Right atrium auricular region (tissue), 2 donors: ENCODE data around the gene PDXDC1. TPM values are rescaled to one million over a fixed set of nuclear protein-coding genes. Genes with fewer than 3 reads are reported as not detected.
"Not testable (repeated sequence)": the region's sequence is repeated elsewhere in the genome, so short reads cannot be mapped to it uniquely, and the experiment has no call there.

ENCODE experiments used
- DNase-seq: peaks from one replicate; pipeline ENCODE4 v3.0.0-alpha.2; 2019; ENCODE audit warnings: low spot score
- H3K27ac ChIP-seq, 2 donors: fragments of 200-600 bp; sonication (generic); 1 replicate in 1 of 2; 2 replicates in 1 of 2; pipeline ENCODE4 v1.5.1; 2016 to 2019
- H3K27me3 ChIP-seq, 2 donors: fragments of 200-600 bp; sonication (generic); one replicate each; pipeline versions ENCODE4 v1.5.1 to v1.6.0; 2017 to 2019
- H3K36me3 ChIP-seq: fragments of 200-600 bp; sonication (generic); one replicate; pipeline ENCODE4 v1.5.1; 2016
- H3K4me1 ChIP-seq, 2 donors: fragments of 200-600 bp; sonication (generic); one replicate each; pipeline versions ENCODE4 v1.5.1 to v1.6.0; 2017 to 2019
- H3K4me3 ChIP-seq, 2 donors: fragments of 200-600 bp; sonication (generic); 1 replicate in 1 of 2; 2 replicates in 1 of 2; pipeline ENCODE4 v1.5.1; 2017 to 2019; ENCODE audit warnings: mild to moderate bottlenecking in 1 of 2, moderate library complexity in 1 of 2
- H3K9me3 ChIP-seq, 2 donors: fragments of 200-600 bp; sonication (generic); one replicate each; pipeline ENCODE4 v1.5.1; 2019
- total RNA-seq, 2 donors: library from RNA; depleted of rRNA; stranded (reverse); fragments of >200 nt; gene quantifications; one replicate each; pipeline ENCODE4 v1.1.0, GENCODE V29; 2016
- TF ChIP-seq, protein P1 (sequence below), 2 donors: fragments of 200-600 bp; sonication (generic); IDR thresholded peaks; one replicate each; pipeline ENCODE4 v1.5.1; 2019; ENCODE audit warnings: antibody characterized with exemption in 2 of 2

The PDXDC1 gene
- total RNA-seq, 2 donors from 2014 or later: 50.4 to 60.8 TPM

DNA sequence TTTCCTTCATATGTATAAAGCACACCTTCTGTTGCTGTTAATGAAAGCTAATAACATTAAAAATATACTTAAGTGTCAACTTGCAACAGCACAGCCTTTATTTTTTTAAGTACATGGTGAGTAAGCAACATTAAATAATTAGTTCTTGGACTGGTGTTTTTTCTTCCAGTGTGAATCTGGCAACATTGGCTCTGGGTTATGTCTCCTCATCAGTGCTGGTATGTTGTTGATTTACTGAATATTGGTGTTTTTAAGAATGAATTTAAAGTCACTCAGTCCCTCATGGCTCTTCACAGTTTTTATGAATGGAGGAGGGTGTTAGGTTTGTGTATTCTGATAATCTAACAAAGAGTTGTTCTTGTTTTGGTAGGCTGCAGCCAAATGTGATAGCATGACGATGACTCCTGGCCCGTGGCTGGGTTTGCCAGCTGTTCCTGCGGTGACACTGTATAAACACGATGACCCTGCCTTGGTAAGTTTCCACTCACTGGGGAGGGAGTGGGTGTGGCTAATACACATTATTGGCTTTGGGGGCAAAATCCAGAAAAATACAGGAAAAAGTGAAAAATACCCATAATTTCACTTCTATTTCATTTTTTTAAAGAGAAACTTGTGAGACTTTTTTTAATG is 42.2 kb downstream of the PDXDC1 start:
- peak; percentile 82 for DNase-seq
- Histone ChIP-seq H3K27ac (peak overlapping the region; percentile 42 to 67), H3K36me3 (peaks cover 50% of the 10 kb centered on the region)

DNA sequence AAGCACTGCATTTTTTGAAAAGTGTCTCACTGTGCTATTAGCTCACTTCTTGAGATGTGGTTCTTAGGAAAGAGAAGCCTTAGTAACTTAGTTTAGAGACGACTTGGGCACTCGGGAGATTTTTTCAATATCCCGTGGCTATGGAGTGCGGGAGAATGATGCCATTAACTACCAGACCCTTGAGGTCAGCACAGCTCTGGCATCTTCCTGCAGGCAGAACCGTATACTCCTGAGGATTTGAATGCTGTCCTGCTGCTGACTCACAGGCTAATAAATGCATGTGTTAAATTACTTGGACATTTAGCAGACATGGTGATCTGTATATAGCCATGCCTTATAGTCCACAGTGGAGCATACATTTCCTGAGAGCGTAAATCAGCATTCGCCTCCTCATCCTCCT is 46.6 kb downstream of the PDXDC1 start:
- H3K4me3 ChIP-seq, H3K27me3 ChIP-seq, H3K4me1 ChIP-seq, H3K9me3 ChIP-seq, H3K27ac ChIP-seq: not testable (repeated sequence)
- peaks cover 61% of the 10 kb centered on the region for H3K36me3 ChIP-seq
- peak; percentile 21 for DNase-seq

More for the DNA sequence above, 42.2 kb downstream of the PDXDC1 start:
- not testable (repeated sequence) for H3K9me3 ChIP-seq, H3K4me3 ChIP-seq, H3K27me3 ChIP-seq
- H3K4me1 ChIP-seq: peaks cover 0 to 20% of the 10 kb centered on the region in 2 donors

DNA sequence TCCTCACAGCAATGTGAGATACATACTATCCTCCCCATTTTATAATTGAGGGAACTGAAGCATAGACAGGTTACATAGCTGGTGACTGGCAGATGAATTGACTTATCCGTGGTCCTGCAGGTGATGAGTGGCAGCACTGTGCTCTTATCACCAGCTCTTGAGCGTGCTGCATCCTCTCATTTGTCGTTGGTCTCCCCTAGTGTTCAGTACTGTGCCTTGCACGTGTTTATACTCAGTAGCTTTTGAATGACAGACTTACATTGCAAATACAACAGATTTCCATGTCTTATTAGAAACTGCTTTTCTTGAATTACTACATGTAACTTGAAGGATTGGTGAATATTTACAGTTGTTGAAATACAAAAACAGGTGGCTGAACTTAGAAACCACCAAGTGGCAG is 47.4 kb downstream of the PDXDC1 start:
- H3K9me3 ChIP-seq, DNase-seq, H3K27ac ChIP-seq, H3K4me1 ChIP-seq, H3K4me3 ChIP-seq, H3K27me3 ChIP-seq: not testable (repeated sequence)
- peaks cover 56% of the 10 kb centered on the region for H3K36me3 ChIP-seq
- TF ChIP-seq, protein P1, sequence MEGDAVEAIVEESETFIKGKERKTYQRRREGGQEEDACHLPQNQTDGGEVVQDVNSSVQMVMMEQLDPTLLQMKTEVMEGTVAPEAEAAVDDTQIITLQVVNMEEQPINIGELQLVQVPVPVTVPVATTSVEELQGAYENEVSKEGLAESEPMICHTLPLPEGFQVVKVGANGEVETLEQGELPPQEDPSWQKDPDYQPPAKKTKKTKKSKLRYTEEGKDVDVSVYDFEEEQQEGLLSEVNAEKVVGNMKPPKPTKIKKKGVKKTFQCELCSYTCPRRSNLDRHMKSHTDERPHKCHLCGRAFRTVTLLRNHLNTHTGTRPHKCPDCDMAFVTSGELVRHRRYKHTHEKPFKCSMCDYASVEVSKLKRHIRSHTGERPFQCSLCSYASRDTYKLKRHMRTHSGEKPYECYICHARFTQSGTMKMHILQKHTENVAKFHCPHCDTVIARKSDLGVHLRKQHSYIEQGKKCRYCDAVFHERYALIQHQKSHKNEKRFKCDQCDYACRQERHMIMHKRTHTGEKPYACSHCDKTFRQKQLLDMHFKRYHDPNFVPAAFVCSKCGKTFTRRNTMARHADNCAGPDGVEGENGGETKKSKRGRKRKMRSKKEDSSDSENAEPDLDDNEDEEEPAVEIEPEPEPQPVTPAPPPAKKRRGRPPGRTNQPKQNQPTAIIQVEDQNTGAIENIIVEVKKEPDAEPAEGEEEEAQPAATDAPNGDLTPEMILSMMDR (IDR thresholded peaks at IDR 0.05): peak in 1 of 2 donors; percentile 41

DNA sequence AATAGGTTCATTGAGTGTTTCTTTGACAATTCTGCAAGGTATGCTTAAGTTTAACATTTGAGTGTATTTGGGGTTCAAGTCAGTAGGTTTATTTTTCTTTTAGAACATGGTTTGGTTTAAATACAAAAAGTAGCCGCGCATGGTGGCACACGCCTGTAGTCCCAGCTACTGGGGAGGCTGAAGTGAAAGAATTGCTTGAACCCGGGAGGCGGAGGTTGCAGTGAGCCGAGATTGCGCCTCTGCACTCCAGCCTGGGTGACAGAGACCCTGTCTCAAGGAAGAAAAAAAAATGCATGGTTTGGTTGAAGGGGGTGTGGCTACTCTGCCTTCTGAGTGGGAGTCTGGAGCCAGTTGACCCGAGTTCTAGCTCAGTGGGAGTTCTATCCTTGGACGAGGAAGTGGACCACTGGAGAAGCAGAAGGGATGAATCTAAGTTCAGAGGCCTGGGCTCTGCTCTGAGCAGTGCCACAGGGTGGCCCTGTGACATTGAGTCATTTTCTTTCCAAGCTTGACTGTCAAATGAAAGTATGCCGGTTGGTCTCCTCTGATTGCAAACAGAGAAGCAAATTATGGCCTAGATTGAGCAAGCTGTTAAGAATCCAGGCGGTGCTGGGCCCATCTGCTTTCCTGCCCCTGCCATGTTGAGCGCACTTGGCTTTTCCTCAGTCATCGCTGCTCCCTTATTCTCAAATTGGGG is 48.7 kb downstream of the PDXDC1 start:
- not testable (repeated sequence) for DNase-seq, H3K27ac ChIP-seq
- H3K36me3 ChIP-seq: peaks cover 53% of the 10 kb centered on the region

DNA sequence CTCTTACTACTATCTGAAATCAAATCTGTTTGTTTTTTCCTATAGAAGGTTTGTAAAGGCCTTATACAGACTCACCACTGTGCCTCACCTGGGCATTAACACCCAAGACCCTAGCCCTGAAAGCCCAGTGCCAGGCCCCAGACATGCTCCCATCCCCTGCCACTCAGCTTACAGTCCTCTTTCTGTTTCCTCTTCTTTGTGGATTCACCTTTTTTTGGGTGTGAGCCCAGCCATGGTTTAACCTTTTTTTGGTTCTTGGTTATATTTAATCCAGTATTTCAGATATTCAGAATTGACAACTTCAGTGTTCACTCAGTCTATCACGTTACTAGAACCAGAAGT is 50.0 kb downstream of the PDXDC1 start:
- not testable (repeated sequence) for H3K27ac ChIP-seq, H3K4me3 ChIP-seq, H3K4me1 ChIP-seq, DNase-seq, H3K9me3 ChIP-seq, H3K27me3 ChIP-seq
- H3K36me3 ChIP-seq: peaks cover 50% of the 10 kb centered on the region

More for the DNA sequence above, 48.7 kb downstream of the PDXDC1 start:
- H3K9me3 ChIP-seq, H3K4me1 ChIP-seq, H3K27me3 ChIP-seq, H3K4me3 ChIP-seq: not testable (repeated sequence)

DNA sequence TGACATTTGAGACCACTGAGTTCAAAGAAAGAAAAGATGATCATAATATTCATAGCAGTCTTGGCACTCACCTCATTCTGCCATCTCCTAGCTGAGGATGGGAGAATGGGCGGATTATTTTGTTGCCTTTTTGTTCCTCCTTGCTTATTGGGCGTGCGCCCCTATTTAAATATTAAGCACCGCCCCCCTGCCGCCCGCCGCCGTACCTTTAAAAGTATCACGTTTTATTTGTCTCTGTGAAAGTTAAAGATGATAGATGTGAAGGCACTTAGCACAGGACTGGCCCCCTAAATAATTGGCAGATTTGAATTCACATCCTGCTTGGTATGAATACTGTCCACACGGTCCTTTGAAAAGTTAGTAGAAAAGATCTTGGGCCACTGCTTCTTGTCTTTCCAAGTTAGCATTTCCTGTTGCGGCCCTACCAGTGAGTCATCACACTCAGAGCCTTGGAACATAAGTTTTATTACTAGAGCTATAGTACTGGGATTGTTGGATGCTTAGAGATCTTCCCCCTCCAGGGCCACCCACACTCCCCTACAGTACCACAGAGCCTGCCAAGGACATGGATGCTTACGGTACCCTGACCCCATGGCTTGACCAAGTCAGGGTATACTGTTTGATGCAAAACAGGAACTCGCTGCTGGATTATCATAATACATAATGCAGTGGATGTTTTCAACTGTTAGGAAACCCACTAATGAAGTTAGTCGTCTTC is 50.6 kb downstream of the PDXDC1 start:
- H3K9me3 ChIP-seq, H3K27ac ChIP-seq, H3K27me3 ChIP-seq, H3K4me3 ChIP-seq, H3K4me1 ChIP-seq: not testable (repeated sequence)
- H3K36me3 ChIP-seq: peaks cover 48% of the 10 kb centered on the region
- DNase-seq: peak; percentile 57

DNA sequence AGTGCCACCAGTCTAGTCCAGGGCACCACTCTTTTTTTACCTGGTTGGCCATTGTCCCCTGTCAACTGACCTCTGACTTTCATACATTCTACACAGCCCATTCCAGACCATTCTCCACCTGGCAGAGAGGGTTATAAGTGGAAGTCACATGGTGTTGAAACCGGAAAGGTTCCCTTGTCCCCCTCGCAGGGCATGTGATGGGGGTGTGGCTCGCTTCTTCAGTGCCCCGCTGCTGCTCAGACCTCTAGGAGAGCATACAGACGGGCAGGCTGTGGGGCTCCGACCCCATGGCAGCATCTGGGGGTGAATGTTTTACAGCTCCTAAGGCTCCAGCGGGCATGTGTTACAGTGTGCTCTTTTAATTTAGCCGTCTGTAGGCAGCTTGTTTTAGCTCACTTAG is 52.2 kb downstream of the PDXDC1 start:
- H3K27me3 ChIP-seq, H3K4me1 ChIP-seq, H3K4me3 ChIP-seq, DNase-seq, H3K27ac ChIP-seq, H3K9me3 ChIP-seq: not testable (repeated sequence)
- H3K36me3 ChIP-seq: peaks cover 52% of the 10 kb centered on the region

DNA sequence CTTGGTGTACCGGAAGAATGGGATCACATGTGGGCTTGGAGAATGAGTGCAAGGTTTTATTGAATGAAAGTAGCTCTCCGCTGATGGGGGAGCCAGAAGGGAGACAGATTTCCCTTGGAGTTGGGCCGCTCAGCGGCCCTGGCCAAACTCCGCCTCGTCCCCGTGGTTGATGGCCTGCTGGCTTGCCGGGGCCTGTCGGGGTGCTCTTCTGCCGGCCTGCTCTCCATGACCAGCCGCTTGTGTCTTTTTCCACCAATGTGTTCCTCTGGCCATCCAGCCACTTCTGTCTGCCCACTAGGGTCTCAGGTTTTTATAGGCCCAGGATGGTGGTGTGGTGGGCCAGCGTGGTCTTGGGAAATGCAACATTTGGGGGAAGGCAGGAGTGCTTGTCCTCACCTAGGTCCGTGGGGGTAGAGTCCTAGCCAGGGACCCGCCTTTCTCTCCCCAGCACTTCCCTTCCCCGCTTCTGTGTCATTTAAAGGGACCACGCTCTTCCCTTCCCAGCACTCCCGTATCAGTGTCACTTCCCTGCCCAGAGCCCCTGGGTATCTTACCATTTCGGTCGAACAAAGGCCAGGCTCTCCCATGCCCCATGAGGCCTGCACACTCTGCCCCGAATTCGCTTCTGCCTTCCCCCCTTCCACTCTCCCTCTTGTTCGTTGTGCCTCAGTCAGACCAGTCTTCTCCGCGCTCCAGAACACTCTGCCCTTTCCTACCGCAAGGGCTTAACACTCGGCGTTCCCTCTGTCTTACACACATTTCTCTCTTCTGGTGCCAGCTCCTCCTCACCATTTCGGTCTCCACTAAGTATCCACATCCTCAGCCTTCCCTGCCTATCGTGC is 52.9 kb downstream of the PDXDC1 start:
- not testable (repeated sequence) for H3K27ac ChIP-seq, DNase-seq, H3K27me3 ChIP-seq, H3K9me3 ChIP-seq, H3K4me3 ChIP-seq, H3K4me1 ChIP-seq
- H3K36me3 ChIP-seq: peaks cover 56% of the 10 kb centered on the region

DNA sequence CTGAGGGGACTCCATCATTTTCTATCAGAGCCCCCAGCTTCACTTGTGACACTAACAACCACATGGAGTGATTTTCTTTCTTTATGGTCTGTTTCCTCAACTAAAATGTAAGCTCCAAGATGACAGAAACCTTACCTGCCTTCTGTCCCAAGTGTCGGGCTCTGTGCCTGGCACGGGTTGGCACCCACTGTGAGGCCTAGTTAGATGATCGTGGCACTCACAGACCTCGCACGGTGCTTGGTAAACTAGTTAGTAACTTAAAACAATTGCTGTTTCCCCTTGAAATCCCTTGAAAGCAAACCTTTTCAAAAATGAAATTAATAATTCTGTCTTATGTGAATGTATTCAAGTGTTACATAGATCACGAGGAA is 53.5 kb downstream of the PDXDC1 start:
- Histone ChIP-seq H3K27ac (peak overlapping the region in 1 of 2 donors; percentile 33), H3K36me3 (peaks cover 56% of the 10 kb centered on the region)
- H3K9me3 ChIP-seq, H3K27me3 ChIP-seq, H3K4me3 ChIP-seq, DNase-seq, H3K4me1 ChIP-seq: not testable (repeated sequence)

DNA sequence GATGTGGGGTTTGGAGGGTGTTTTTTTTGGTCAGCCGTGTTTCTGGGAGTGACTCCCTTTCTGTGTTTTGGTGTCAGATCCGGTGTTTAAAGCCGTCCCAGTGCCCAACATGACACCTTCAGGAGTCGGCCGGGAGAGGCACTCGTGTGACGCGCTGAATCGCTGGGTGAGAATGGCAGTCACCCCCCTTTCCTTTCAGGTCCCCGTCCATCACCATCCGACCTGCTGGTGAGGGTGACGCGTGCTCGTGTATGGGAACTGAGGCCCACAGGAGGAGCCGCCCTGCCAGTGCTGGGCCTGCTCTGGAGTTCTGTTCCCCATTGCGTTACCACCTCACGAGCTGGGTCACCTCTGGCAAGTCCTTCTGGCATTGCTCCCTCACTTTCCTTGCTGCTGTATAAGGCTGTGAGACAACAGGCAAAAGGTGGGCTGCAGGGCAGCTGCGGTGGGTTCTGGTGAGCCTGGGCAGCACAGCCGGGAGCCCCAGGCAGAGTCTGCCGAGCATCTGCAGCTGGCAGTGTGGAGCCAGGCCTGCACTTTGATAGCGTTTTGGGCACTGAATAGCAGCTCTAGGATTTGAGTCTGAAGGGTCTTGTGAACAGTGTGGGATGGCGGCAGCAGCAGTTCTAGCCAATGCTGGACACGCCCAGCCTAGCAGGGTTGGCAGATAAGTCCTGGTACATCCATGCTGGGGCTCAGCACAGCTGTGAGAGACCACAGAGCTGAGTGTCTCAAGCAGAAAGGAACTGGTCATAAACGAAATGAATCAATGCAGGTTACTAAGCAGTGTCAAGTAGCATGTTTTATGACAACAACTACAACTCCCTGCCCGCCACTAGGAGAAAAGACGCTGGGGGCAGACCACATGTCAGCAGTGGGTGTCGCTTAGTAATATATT is 54.2 kb downstream of the PDXDC1 start:
- peak overlapping the region in 1 of 2 donors; percentile 33 for H3K27ac ChIP-seq
- not testable (repeated sequence) for H3K27me3 ChIP-seq, DNase-seq, H3K4me3 ChIP-seq, H3K9me3 ChIP-seq
- peaks cover 59% of the 10 kb centered on the region for H3K36me3 ChIP-seq
- H3K4me1 ChIP-seq: peaks cover 0 to 13% of the 10 kb centered on the region in 2 donors

DNA sequence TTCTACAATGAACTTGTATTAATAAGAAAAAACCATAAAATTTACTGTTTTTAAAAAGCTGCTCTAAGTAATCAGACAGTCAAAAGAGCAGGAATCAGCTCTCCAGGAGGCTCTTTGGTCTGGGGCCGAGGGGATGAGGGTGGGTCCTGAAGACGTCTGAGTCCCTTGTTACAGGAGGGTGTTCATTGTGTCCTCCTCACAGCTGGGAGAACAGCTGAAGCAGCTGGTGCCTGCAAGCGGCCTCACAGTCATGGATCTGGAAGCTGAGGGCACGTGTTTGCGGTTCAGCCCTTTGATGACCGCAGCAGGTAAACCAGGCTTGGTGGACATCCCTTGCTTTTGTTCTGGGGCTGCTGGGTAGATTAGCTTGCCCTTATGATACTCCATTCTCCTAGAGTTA is 54.9 kb downstream of the PDXDC1 start:
- Histone ChIP-seq H3K36me3 (peaks cover 59% of the 10 kb centered on the region), H3K4me1 (peaks cover 0 to 20% of the 10 kb centered on the region in 2 donors)
- DNase-seq, H3K27ac ChIP-seq, H3K4me3 ChIP-seq, H3K9me3 ChIP-seq, H3K27me3 ChIP-seq: not testable (repeated sequence)
